Progenitor cell of endocrine pancreas (in vitro differentiated cells): ENCODE data around the gene NPTX2. TPM values are rescaled to one million over a fixed set of nuclear protein-coding genes. Genes with fewer than 3 reads are reported as not detected.

ENCODE experiments used
- DNase-seq: peaks from one replicate; pipeline ENCODE4 v3.0.0; 2021; ENCODE audit warnings: low spot score; ENCODE audit not compliant: unreplicated experiment
- H3K27ac Mint-ChIP-seq: 2 replicates; pipeline ENCODE4 v1.8.0; 2021; ENCODE audit warnings: mild to moderate bottlenecking, moderate library complexity, mixed read lengths
- H3K27me3 Mint-ChIP-seq: 2 replicates; pipeline ENCODE4 v1.8.0; 2021; ENCODE audit warnings: mixed read lengths
- H3K36me3 Mint-ChIP-seq: 2 replicates; pipeline ENCODE4 v1.8.0; 2022; ENCODE audit warnings: mixed read lengths; ENCODE audit not compliant: insufficient read depth
- H3K4me1 Mint-ChIP-seq: 2 replicates; pipeline ENCODE4 v1.8.0; 2021; ENCODE audit warnings: low read depth, mixed read lengths
- H3K4me3 Mint-ChIP-seq: 2 replicates; pipeline ENCODE4 v1.8.0; 2021; ENCODE audit warnings: low read depth, mild to moderate bottlenecking, moderate library complexity, mixed read lengths
- H3K9me3 Mint-ChIP-seq: 2 replicates; pipeline ENCODE4 v1.8.0; 2021; ENCODE audit warnings: low read depth, mixed read lengths
- total RNA-seq: library from RNA; stranded (reverse); gene quantifications from 2 replicates; pipeline ENCODE4 v1.2.1, GENCODE V29; 2021
- TF ChIP-seq, protein P1 (sequence below): fragments of 200-600 bp; sonication (generic); IDR thresholded peaks from one replicate; pipeline ENCODE4 v1.5.0; 2021; ENCODE audit warnings: antibody characterized with exemption, mild to moderate bottlenecking; ENCODE audit not compliant: unreplicated experiment

NPTX2 gene
- total RNA-seq, 1 donor from 2014 or later, result 0.14 TPM

DNA sequence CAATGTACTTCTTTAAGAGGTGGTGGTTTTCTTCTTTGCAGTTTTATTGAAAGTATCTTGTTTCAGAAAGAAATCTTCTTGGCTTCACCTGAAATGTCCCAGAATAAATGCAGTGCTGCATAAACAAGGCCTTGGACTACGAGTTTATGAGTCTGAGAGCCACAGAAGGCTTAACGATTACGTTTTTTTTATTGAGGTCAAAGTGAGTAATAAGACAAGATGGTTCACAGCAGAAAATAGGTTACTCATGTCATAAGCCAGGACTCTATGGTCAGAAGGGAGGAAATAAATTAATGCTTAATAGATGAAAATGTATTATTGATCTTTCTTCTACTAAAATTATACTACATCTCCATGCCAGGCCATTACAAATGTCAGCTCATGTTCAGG is 13.7 kb upstream of the NPTX2 start:
- TF ChIP-seq, protein P1, sequence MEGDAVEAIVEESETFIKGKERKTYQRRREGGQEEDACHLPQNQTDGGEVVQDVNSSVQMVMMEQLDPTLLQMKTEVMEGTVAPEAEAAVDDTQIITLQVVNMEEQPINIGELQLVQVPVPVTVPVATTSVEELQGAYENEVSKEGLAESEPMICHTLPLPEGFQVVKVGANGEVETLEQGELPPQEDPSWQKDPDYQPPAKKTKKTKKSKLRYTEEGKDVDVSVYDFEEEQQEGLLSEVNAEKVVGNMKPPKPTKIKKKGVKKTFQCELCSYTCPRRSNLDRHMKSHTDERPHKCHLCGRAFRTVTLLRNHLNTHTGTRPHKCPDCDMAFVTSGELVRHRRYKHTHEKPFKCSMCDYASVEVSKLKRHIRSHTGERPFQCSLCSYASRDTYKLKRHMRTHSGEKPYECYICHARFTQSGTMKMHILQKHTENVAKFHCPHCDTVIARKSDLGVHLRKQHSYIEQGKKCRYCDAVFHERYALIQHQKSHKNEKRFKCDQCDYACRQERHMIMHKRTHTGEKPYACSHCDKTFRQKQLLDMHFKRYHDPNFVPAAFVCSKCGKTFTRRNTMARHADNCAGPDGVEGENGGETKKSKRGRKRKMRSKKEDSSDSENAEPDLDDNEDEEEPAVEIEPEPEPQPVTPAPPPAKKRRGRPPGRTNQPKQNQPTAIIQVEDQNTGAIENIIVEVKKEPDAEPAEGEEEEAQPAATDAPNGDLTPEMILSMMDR, result no peak
- Mint-ChIP-seq H3K4me3 (no peak overlapping the region), H3K36me3 (no peaks in the 10 kb centered on the region), H3K27ac (no peak overlapping the region), H3K4me1 (no peaks in the 10 kb centered on the region), H3K9me3 (no peaks in the 10 kb centered on the region), H3K27me3 (peaks cover 37% of the 10 kb centered on the region)
- DNase-seq, result no peak

DNA sequence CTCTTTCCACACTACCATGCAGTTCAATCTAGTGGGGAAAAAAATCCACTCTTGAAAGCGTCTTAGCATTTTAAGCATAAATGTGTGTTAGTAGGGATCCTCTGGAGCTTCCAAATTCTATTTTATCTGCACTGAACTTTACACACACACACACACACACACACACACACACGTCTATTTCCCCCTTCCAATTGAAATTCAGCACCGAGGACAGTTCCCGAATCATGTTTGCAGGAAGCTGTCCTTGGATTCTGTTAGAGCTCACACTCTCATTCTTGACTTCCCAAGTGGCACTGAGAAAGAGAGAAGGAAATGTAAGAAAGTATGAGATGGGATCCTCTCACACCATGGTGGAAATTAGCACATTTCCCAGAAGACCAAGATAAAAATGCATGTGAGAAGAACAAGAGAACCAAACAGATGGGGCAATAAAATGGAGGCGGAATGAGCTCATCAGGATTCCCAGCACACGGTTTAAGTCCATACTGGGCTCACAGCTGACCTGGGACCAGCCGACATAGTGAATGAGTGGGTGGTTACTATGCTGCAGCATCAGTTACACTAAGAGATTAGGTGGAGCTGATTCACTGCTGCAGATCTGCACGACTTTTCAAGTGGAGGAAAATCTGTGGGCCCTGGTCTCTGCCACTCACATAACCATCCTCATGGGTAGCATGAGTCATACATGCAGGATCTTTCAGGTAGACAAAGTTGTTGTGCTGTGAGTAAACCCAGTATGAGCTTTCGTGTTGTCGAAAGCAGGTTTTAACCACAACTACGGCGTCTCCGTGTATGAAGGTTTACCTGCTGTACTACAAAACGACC is 3.3 kb upstream of the NPTX2 start:
- H3K27ac Mint-ChIP-seq, result no peak overlapping the region
- no peak overlapping the region for H3K4me3 Mint-ChIP-seq
- H3K27me3 Mint-ChIP-seq, result peaks cover 80% of the 10 kb centered on the region
- TF ChIP-seq, protein P1, result no peak
- H3K4me1 Mint-ChIP-seq, result no peaks in the 10 kb centered on the region
- no peaks in the 10 kb centered on the region for H3K9me3 Mint-ChIP-seq
- DNase-seq, result peak; percentile 54
- H3K36me3 Mint-ChIP-seq, result no peaks in the 10 kb centered on the region

DNA sequence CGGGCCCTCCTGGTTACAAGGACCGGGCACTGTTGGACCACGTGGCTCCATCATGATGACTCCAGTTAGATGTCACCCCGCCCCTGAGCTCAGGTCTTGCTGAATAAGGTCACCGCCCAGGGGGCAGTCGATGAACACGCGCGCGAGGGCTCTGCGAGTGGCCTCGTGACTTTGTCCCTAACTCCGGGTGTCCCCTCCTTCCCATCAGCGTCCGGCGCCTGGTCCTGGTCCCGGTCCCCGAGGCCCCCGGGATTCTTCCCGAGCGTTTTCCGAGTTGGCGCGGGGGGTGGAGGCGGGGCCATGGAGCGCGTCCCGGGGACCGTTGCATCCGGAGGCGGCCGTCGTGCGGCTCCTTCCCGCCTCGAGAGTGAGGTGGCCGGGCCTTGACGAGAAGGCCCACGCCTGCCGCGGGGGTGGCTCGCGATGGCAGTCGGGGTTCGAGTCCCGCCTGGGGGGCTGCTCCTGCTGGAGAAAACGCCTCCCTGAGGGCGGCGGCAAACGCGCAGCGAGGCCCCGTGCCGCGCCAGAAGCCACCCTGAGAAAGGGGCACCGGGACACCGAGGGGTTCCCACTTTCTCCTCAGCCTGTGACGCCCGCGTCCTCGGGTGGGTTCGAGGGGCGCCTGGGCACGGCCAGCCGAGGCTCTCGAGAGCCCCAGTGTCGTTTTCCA is 569 bp upstream of the NPTX2 start:
- Mint-ChIP-seq H3K4me3 (no peak overlapping the region), H3K27me3 (peaks cover 83% of the 10 kb centered on the region), H3K27ac (no peak overlapping the region), H3K36me3 (no peaks in the 10 kb centered on the region), H3K4me1 (no peaks in the 10 kb centered on the region), H3K9me3 (no peaks in the 10 kb centered on the region)
- DNase-seq, result no peak
- TF ChIP-seq, protein P1, result no peak

- H3K9me3 Mint-ChIP-seq, result no peaks in the 10 kb centered on the region
- H3K4me1 Mint-ChIP-seq, result no peaks in the 10 kb centered on the region
- DNase-seq, result no peak
- H3K27ac Mint-ChIP-seq, result no peak overlapping the region
- no peak overlapping the region for H3K4me3 Mint-ChIP-seq
- TF ChIP-seq, protein P1, result no peak
- H3K27me3 Mint-ChIP-seq, result peaks cover 84% of the 10 kb centered on the region
- H3K36me3 Mint-ChIP-seq, result no peaks in the 10 kb centered on the region
These were observed 904 bp downstream of the NPTX2 start for GRCh38 chr7:98617960-98618418.

DNA sequence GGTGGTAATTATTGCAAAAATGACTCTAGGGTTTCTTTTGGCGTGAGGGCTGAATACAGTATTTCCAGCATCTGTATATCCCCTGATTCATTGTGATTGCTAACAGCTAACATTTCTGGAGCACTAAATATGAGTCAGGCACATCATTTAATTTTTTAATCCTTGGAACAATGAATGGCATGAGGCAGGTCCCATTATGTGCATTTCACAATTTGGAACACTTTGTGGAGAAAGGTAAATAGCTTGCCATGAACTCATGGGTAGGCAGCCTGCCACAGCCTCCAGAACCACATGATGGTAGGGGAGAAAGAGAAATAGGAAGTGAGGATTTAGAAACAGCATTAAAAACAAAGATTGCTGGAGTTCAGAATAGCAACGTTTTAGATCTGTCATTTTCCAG is 1.7 kb downstream of the NPTX2 start:
- Mint-ChIP-seq H3K4me3 (no peak overlapping the region), H3K9me3 (no peaks in the 10 kb centered on the region), H3K27me3 (peaks cover 83% of the 10 kb centered on the region), H3K36me3 (no peaks in the 10 kb centered on the region), H3K4me1 (no peaks in the 10 kb centered on the region), H3K27ac (no peak overlapping the region)
- no peak for DNase-seq
- TF ChIP-seq, protein P1, result no peak
